HepG2 (cell line): ENCODE data around the gene PTTG1. TPM values are rescaled to one million over a fixed set of nuclear protein-coding genes. Genes with fewer than 3 reads are reported as not detected.

Source experiments
- CENPBD1 ChIP-seq: sonication (generic); formaldehyde crosslinking; IDR thresholded peaks from 2 replicates; pipeline ENCODE4 v1.8.0; 2022; ENCODE audit warnings: missing genetic modification reagents, low read depth, mild to moderate bottlenecking, borderline replicate concordance
- DMAP1 ChIP-seq: IDR thresholded peaks from 2 replicates; pipeline ENCODE4 v1.6.1; 2016
- ESRRA ChIP-seq: sonication (generic); formaldehyde crosslinking; IDR thresholded peaks from 2 replicates; pipeline ENCODE4 v1.5.1; 2020; ENCODE audit warnings: mild to moderate bottlenecking, low read depth, missing genetic modification reagents
- ETV5 ChIP-seq: IDR thresholded peaks from 2 replicates; pipeline ENCODE4 v1.6.1; 2018; ENCODE audit warnings: missing biosample characterization, missing genetic modification reagents, inconsistent platforms, borderline replicate concordance
- FUBP1 ChIP-seq: sonication (generic); formaldehyde crosslinking; IDR thresholded peaks from 2 replicates; pipeline ENCODE4 v1.5.1; 2020; ENCODE audit warnings: missing genetic modification reagents, mild to moderate bottlenecking, borderline replicate concordance
- HCFC1 ChIP-seq: fragments of 150-350 bp; IDR thresholded peaks from 2 replicates; pipeline ENCODE4 v1.6.1; 2014; ENCODE audit warnings: low read depth, low read length
- MAF1 ChIP-seq: sonication (generic); formaldehyde crosslinking; IDR thresholded peaks from 2 replicates; pipeline ENCODE4 v1.5.0; 2020; ENCODE audit warnings: missing genetic modification reagents, borderline replicate concordance
- MTF1 ChIP-seq: sonication (generic); formaldehyde crosslinking; IDR thresholded peaks from 2 replicates; pipeline ENCODE4 v1.5.0; 2020; ENCODE audit warnings: missing genetic modification reagents
- NR1H2 ChIP-seq: sonication (generic); formaldehyde crosslinking; IDR thresholded peaks from 2 replicates; pipeline ENCODE4 v1.8.1; 2022; ENCODE audit warnings: low read depth, missing genetic modification reagents, borderline replicate concordance
- NR2C2 ChIP-seq: sonication (generic); formaldehyde crosslinking; IDR thresholded peaks from 2 replicates; pipeline ENCODE4 v1.4.0; 2020; ENCODE audit warnings: missing genetic modification reagents, mild to moderate bottlenecking, moderate library complexity, borderline replicate concordance
- PRDM10 ChIP-seq: sonication (generic); formaldehyde crosslinking; IDR thresholded peaks from 2 replicates; pipeline ENCODE4 v1.4.0; 2020; ENCODE audit warnings: low read depth, missing genetic modification reagents
- RAD51 ChIP-seq: fragments of 450-650 bp; IDR thresholded peaks from 2 replicates; pipeline ENCODE4 v1.6.1; 2016; ENCODE audit warnings: borderline replicate concordance
- ZFP36 ChIP-seq: fragments of 150-350 bp; IDR thresholded peaks from 2 replicates; pipeline ENCODE4 v1.6.1; 2018; ENCODE audit warnings: borderline replicate concordance, low read length, low read depth; ENCODE audit not compliant: partially characterized antibody
- ZNF121 ChIP-seq: sonication (generic); formaldehyde crosslinking; IDR thresholded peaks from 2 replicates; pipeline ENCODE4 v1.5.0; 2020; ENCODE audit warnings: mild to moderate bottlenecking, missing genetic modification reagents
- ZNF3 ChIP-seq: IDR thresholded peaks from 2 replicates; pipeline ENCODE4 v1.7.0; 2017; ENCODE audit warnings: inconsistent platforms
- ZNF335 ChIP-seq: sonication (generic); formaldehyde crosslinking; IDR thresholded peaks from 2 replicates; pipeline ENCODE4 v1.4.0; 2020; ENCODE audit warnings: missing genetic modification reagents
- ZNF530 ChIP-seq: sonication (generic); formaldehyde crosslinking; IDR thresholded peaks from 2 replicates; pipeline ENCODE4 v1.5.0; 2020; ENCODE audit warnings: low read depth, mild to moderate bottlenecking, missing genetic modification reagents
- ZNF577 ChIP-seq: sonication (generic); formaldehyde crosslinking; IDR thresholded peaks from 2 replicates; pipeline ENCODE4 v1.4.0; 2020; ENCODE audit warnings: mild to moderate bottlenecking, low read depth, missing genetic modification reagents, borderline replicate concordance
- ZUFSP ChIP-seq: sonication (generic); formaldehyde crosslinking; IDR thresholded peaks from 2 replicates; pipeline ENCODE4 v1.9.0; 2021; ENCODE audit warnings: missing genetic modification reagents, mild to moderate bottlenecking, borderline replicate concordance
- polyA plus RNA-seq, 8 experiments: library from polyadenylated mRNA; depleted of rRNA in 3 of 8; stranded (reverse) in 7 of 8; unstranded in 1 of 8; fragments of >200 nt; fragmentation: Illumina TruSeq in 4 of 8; extraction: Trizol in 4 of 8; gene quantifications; 2 replicates each; pipeline versions ENCODE4 v1.2.1 to v1.2.3, GENCODE V29; 2011 to 2016; ENCODE audit warnings: low read depth in 4 of 8, missing spikeins in 1 of 8, mixed read lengths in 1 of 8; ENCODE audit not compliant: insufficient read depth in 1 of 8
- total RNA-seq, 5 experiments: library from RNA; depleted of rRNA; stranded (reverse); fragments of >200 nt; fragmentation: Illumina TruSeq; extraction: Trizol; gene quantifications; 2 replicates each; pipeline ENCODE4 v1.2.3, GENCODE V29; 2016; ENCODE audit warnings: low read depth in 1 of 5

PTTG1 gene
- total and polyA plus RNA-seq, 2 of the 13 experiments (the other 11 are each of a cell fraction or from before 2014, with no cell fraction given), result 102 to 161 TPM

GRCh38 chr5:160467555-160468362 lies 46.1 kb downstream of the PTTG1 start (continued):
- TF ChIP-seq PRDM10, result peak; percentile 60
- peak; percentile 34; the same call in 1 of the 2 replicates for TF ChIP-seq ESRRA (CRISPR knock-in tag)
- no peak; the same call in 1 of the 2 replicates for TF ChIP-seq NR1H2 (CRISPR knock-in tag)
- TF ChIP-seq CENPBD1 (CRISPR knock-in tag), result no peak
- TF ChIP-seq ZNF530 (CRISPR knock-in tag), result no peak
- TF ChIP-seq ZNF3, result 0 out of 2 replicates have a peak, but pooled peaks have one; percentile 37
- no peak for TF ChIP-seq MTF1 (CRISPR knock-in tag)
- peak; percentile 82 for TF ChIP-seq DMAP1 (CRISPR knock-in tag)
- no peak for TF ChIP-seq ZUFSP (CRISPR knock-in tag)
- TF ChIP-seq FUBP1 (CRISPR knock-in tag), result no peak
- TF ChIP-seq NR2C2, result peak; percentile 55; the same call in 1 of the 2 replicates
- peak; percentile 83; the same call in 1 of the 2 replicates for TF ChIP-seq ETV5
- no peak for TF ChIP-seq HCFC1
- TF ChIP-seq ZFP36, result no peak
- TF ChIP-seq ZNF335 (CRISPR knock-in tag), result peak; percentile 59; the same call in 1 of the 2 replicates
- TF ChIP-seq MAF1 (CRISPR knock-in tag), result no peak
- TF ChIP-seq ZNF121 (CRISPR knock-in tag), result peak; percentile 66; the same call in 1 of the 2 replicates
- TF ChIP-seq RAD51, result no peak
- TF ChIP-seq ZNF577 (CRISPR knock-in tag), result no peak
